GM19372 (cell line): ENCODE results near the gene DLD.
"Not testable (repeated sequence)": the region's sequence is repeated elsewhere in the genome, so short reads cannot be mapped to it uniquely, and the experiment has no call there.

Experiments
- ATAC-seq: cut with Tn5 transposase; IDR thresholded peaks from one replicate; pipeline ENCODE4 v1.9.1; 2021; ENCODE audit warnings: mild to moderate bottlenecking, low read depth, moderate library complexity; ENCODE audit not compliant: unreplicated experiment

Gene DLD

GRCh38 chr7:107870427-107871000 is 20.5 kb upstream of the DLD start:
- no peak for ATAC-seq

GRCh38 chr7:107874111-107874510 is 16.9 kb upstream of the DLD start:
- no peak for ATAC-seq

- peak; percentile 62 for ATAC-seq
Observed at GRCh38 chr7:107874605-107875446, 16.2 kb upstream of the DLD start.

- ATAC-seq: no peak
Observed at GRCh38 chr7:107876916-107877315, 14.1 kb upstream of the DLD start.

- ATAC-seq: no peak
Observed at GRCh38 chr7:107877731-107878382, 13.1 kb upstream of the DLD start.

GRCh38 chr7:107878636-107879035 is 12.3 kb upstream of the DLD start:
- ATAC-seq: no peak

- peak; percentile 60 for ATAC-seq
Observed at GRCh38 chr7:107879400-107880035, 11.5 kb upstream of the DLD start.

- no peak for ATAC-seq
Observed at GRCh38 chr7:107882766-107883165, 8.2 kb upstream of the DLD start.

- no peak for ATAC-seq
Observed at GRCh38 chr7:107884066-107884818, 6.7 kb upstream of the DLD start.

GRCh38 chr7:107887827-107888226 is 3.2 kb upstream of the DLD start:
- ATAC-seq: not testable (repeated sequence)

GRCh38 chr7:107889992-107890391 is 991 bp upstream of the DLD start:
- no peak for ATAC-seq

- no peak for ATAC-seq
Observed at GRCh38 chr7:107890493-107890961, 456 bp upstream of the DLD start.

GRCh38 chr7:107891636-107892366 is 818 bp downstream of the DLD start:
- peak; percentile 13 for ATAC-seq

GRCh38 chr7:107892367-107892741 is 1.4 kb downstream of the DLD start:
- ATAC-seq: not testable (repeated sequence)

GRCh38 chr7:107898997-107899594 is 8.1 kb downstream of the DLD start:
- ATAC-seq: no peak

GRCh38 chr7:107900496-107901015 is 9.6 kb downstream of the DLD start:
- ATAC-seq: no peak

- ATAC-seq: no peak
Observed at GRCh38 chr7:107902381-107902780, 11.4 kb downstream of the DLD start.

GRCh38 chr7:107907790-107908189 is 16.8 kb downstream of the DLD start:
- no peak for ATAC-seq

GRCh38 chr7:107909445-107909844 is 18.5 kb downstream of the DLD start:
- no peak for ATAC-seq
